MM.1S (cell line): ENCODE data around the gene TENM4.

Experiments used
- CTCF ChIP-seq: fragments of 300-600 bp; sonication (generic); IDR thresholded peaks from 2 replicates; pipeline ENCODE4 v1.5.1; 2016; ENCODE audit warnings: antibody characterized with exemption, low read length, mixed read lengths
- EZH2 ChIP-seq: fragments of 300-600 bp; sonication (generic); optimal IDR thresholded peaks from 2 replicates; pipeline ENCODE3; 2017; ENCODE audit warnings: low read depth, mild to moderate bottlenecking, antibody characterized with exemption, low read length, mixed read lengths
- EZH2phosphoT487 ChIP-seq: fragments of 300-600 bp; sonication (generic); IDR thresholded peaks from 2 replicates; pipeline ENCODE4 v1.6.1; 2018; ENCODE audit warnings: antibody characterized with exemption, low read length

- TF ChIP-seq CTCF (no peak), EZH2phosphoT487 (no peak), EZH2 (no peak)
Measured at GRCh38 chr11:78655561-78655960, 785.3 kb downstream of the TENM4 start.
